ENCODE data around the gene GGTA1.
"Not testable (repeated sequence)": the region's sequence is repeated elsewhere in the genome, so short reads cannot be mapped to it uniquely, and the experiment has no call there.

GGTA1 gene

DNA sequence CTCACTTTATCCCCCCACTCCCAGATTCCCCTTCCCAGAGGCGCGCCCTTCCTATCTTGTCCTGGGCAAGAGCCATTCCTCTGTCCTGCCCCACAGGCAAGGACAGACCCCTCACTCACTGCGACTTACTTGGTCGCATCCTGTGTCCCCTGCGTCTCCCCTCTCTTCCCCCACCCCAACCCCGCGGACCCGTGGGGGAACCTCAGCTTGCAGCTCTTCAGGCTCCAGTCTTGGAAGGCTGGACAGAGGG lies 542 bp downstream of the GGTA1 start:
- no peak for DNase-seq (ENCODE audit: low read depth)

DNA sequence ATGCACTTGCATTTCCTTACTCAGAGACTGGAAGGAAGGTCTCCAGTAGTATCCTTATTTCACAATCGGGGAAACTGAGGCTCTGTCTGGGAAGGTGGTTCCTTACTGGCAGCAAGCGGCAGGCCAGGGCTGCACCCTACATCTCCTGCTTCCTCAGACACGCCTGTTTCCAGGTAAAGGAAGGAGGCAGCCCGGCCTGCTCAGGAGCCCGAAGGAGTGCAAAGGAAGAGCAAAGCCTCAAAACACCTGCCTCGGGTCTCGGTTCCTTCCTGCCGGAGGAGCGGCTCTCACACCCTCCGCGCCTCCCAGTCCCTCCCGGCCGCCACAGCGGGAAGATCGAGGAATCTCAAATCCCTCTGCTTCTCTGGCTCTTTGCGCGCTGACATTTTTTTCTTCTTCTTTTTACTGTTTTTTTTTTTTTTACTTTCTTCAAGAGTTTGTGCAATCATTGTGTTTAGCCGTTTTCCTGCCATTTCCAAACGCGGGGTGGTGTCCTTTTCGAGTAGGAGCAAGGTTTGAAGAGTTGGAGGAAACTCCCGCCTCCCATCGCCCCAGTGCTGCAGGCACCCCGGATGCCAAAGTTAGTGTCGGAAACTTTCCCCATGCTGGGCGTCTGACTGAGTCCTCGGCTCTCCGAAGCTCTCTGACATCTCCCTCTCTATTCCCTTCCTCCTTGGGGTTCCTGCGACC lies 1.0 kb downstream of the GGTA1 start:
- DNase-seq (ENCODE audit: low read depth): no peak

DNA sequence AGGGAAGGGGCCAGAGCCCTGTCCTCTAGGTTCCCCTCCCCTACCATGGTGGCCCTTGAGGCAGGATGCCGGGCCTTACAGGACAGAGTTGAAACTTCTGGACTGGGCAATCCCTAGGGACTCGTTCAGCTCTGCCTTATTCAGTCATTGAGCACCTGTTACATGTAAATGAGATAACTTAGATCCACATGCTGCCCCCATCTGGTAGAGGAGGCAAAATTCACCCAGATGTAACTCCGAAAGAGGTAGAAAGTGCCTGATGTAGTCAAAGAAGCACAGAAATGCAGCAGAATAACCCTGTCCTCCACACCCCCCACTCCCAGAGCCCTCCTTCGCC lies 1.5 kb downstream of the GGTA1 start:
- DNase-seq (ENCODE audit: low read depth): peak; percentile 4

DNA sequence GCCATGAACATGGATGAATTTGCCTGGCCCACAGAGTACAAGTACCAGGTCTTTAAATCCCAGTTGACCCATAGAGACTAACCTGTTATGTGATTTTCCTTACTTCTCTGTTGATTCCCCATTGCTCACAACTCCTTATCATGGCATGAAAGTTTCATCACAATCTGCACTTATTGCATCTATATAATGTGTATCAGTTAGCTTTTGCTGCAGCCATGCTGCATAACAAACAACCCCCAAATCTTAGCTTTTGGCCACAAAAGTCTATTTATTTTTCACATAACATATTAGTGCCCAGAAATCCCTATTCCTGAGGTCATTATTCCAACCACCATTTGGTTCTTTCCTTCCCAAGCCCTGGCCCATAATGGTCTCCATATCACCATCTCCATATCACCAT lies 3.7 kb downstream of the GGTA1 start:
- no peak for DNase-seq (ENCODE audit: low read depth)

DNA sequence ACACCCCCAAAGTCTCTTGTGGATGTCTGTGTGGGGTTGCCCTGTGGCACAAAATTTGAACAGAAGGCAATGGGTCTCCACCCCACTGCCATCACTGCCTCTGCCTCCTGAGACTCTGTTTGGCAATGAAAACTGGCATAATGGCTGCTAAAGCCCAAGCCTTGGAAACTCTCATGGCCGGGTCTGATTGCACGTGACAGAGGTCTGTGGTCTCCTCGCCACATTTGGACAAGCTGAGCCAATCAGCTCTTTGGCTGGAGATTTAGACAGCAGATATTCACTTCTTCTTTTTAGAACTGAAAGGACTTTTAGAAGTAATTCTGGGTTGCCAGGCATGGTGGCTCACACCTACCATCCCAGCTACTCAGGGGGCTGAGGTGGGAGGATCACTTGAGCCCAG lies 5.5 kb downstream of the GGTA1 start:
- no peak for DNase-seq (ENCODE audit: low read depth)

DNA sequence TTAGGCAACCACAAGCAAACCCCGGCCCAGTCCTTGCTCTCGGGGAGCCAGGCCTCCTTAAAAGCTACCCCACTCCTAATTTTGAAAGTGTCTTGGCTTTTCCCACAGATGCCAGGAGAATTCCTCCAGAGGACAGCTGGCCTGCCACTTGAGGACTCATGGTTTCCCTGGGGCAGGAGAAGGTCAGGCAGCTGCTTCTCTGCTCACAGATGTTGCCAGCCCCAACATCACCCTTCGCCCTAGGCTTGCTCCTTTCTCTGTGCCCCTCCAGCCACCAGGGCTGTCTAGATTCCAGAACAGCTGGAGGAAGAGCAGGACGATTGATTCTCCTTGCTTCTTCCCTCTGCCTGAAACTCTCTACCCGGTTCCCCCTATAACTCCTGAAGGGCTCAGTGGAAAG lies 8.5 kb downstream of the GGTA1 start:
- no peak for DNase-seq (ENCODE audit: low read depth)

DNA sequence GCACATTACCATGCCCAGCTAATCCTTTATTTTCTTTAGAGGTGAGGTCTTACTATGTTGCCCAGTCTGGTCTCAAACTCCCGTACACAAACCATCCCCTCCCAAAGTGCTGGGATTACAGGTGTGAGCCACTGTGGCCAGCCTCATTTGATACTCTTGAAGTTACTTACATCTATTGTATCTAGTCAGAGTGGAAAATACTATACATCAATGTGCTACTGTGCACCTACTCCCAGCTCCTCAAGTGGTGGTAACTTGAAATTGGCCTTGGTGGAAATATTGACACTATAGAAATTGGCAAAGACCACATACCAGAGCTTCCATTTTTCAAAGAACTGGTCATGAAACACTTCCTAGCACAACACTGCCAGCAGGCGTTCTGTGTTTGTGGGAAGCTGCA lies 10.3 kb downstream of the GGTA1 start:
- no peak for DNase-seq (ENCODE audit: low read depth)

DNA sequence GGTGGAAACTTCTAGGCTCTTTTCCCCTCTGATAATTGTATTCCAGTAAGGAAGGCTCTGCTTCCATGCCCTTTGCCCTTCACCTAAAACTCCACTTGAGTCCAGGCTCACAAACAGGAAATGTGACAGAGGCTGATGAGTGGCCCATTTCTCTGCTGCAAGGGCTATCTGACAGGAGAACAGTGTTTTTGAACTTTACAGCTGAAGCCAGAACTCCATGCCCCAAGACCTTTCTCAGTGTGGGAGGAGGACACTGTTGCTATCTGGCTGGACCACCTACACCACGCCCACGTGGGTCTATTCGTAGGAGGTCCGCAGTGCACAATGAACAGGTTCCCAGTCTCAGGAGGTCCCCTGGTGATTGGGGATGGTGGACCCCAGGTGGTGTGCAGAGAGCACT lies 13.6 kb downstream of the GGTA1 start:
- DNase-seq (ENCODE audit: low read depth): no peak

DNA sequence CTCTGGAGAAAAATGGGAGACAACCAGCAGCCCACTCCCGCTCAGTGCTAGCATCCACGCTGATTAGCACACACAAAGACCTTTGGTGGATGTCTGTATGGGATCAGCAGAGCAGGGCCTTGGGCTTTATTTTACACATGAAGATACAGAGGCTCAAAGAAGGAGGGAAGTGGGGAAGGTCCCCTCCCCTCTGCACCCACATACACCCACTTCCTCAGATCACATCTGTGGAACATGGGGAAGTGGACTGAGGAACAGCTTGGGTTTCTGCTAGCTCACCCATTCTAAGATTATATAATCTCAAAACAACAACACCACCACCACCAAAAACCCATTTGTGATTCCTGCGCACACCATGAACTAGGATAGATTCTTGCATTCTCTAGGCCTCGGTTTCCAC lies 14.0 kb downstream of the GGTA1 start:
- no peak for DNase-seq (ENCODE audit: low read depth)

DNA sequence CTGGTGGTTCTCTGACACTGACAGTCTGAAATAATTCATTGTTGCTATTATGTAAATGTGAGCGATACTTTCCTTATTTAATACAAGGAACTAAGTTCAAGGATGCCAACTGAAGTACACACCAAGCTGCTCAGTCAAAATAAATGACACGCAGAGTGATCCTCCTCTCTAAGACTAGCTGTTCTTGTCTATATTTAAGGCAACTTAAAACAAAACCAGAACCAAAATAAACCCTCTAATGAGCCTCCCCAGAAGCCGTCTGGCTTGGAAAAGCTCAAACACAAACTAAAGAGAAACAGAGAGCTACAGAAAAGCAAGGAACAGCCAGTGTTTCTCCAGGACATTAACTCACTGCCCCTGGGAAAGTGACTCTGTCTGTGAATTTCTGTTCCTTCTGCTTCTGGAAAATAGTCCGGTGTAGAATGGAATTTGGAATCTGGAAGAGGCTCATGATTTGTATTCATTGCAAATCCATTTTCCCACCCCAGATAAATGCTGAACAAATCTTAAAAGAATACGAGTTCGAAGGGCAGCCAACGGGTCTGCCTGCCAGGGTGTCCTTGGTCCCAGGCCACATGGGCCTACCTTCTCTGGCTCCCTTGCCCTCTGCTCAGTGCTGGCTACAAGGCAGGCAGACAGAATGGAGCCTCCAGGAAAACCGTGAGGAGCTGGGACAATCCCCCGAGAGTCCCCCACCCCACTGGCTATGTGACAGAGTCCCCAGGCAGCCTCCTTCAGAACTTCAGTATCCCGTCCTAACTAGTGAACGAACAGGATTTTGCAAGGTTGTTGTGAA lies 14.8 kb downstream of the GGTA1 start:
- DNase-seq (ENCODE audit: low read depth): no peak

DNA sequence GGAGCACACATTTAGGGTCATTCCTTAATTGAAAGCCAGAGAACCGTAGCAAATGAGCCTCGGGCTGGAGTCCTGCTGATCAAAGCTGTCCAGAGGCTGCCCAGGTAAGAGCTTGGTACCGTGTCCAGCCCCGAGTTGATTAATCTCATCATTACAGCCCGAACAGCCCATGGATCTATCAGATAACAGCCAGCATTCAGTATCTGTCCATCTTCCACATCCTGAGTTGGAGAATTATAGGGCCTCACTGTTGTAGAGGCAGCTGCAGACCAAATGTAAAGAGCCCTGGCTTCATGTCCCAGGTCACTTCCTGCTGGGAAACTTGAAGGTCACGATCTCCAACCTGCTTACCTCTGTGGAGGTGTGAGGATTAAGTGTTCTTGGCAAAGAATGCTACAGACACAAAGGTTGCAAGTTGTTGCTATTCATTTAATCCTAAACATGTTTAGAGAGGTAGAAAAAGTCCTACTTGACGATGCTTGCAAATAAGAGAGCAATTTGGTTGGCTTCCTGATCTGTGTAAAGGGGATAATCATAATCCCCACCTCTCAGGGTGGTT lies 16.1 kb downstream of the GGTA1 start:
- no peak for DNase-seq (ENCODE audit: low read depth)

DNA sequence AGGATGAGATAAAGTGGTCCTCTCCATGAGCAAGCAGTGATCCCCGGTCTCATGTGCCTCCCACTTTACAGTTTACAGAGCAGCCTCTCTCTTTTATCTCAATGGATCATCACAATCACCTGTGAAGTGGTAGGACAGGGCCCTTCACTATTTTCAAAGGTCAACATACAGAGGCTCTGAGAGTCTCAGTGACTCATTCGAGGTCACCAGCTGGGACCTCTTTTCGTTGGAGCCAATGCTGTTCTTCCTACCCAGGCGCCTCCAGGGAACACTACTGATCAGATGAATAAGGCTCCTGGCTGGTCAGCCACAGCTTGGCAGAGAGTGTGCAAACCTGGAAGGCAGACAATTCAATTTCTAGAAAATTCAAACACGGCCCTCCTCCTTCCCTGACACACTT lies 16.6 kb downstream of the GGTA1 start:
- no peak for DNase-seq (ENCODE audit: low read depth)

DNA sequence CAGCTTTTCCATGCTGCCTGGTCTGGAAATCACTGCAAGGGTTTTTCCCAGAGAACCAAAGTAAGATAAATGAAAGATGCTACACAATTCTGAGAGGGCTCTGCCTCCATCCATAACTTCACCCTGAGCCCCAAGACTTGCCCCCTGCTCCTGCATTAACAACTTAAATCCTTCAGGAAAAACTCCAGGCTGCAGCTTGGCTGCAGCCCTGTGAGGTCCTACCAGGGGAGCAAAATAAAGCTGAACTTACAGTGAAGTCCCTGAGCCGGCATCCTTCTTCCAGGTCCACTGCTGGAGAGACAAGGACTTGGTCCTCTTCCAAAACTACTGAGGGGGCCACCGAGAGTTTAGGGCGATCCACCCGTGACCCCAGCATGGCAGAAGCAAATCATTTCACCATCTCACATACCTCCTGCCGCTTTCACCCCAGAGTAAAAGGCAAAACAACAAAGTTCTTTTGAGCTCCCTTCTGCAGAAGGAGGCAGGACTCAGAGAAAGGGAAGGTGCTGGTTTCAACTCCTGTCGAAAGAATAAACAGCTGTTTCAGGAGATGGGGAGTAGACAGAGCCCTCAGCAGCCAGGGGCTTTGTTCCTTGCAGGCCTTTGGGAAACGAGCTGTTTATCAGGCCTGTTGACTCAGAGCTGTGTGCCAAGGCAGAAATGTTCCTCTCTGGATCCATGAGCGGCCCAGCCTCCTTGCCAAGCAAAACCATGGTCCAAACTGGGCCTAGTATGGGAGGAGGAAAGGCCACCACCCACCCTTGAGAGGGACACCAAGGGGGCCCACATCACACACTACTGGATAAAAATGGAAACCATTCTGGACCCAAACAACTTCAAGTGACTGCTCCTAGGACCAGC lies 20.6 kb downstream of the GGTA1 start:
- DNase-seq (ENCODE audit: low read depth): no peak

DNA sequence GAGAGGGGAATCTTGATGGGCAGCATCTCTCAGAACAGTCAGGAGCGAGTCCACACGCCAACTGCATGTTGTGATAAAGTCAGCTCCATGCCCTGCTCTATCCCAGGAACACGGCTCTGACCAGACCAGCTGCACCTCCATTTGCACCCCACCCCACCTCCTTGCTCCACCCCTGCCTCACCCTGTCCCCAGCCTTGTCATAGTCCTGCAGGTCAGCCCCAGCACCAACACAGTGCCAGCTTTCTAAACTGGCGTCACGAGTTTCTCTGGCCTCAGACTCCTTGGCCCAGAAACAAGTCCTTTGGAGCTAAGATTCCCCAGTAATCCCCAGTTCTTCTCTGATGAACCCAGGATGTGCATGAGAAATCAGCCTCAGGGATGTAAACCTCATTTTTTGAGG lies 23.5 kb downstream of the GGTA1 start:
- no peak for DNase-seq (ENCODE audit: low read depth)

DNA sequence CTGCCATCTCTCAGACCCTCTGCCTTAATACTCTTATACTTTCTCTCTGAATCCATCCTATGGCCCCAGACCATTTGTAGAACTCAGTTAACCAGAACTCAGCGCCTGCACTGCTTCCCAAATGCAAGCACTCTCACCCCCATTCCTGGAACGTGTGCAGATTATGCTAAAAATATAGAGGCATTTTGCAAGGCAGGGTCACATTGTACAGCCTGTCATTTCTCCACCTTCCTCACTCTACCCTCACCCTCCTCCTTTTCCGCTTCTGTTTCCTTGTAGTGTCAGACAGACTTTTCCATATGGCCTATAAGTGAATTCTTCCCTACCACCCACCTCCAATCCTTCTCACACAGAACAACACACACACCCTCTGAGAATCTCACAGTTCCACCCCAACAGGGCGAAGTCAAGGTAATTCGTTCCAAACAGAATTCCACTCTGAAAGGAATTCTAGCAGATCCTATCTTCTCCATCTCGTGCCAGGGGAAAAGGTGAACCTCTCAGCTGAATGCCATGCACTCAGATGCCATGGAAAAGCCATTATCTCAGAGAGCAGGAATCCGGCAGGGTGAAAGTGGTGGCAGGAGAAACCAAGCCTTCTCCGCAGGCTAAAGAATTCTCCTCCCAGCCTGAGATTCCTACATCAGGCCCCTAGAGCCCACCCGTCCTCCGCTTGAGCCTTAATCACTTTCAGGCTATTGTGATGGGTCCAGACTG lies 25.3 kb downstream of the GGTA1 start:
- DNase-seq (ENCODE audit: low read depth): no peak

DNA sequence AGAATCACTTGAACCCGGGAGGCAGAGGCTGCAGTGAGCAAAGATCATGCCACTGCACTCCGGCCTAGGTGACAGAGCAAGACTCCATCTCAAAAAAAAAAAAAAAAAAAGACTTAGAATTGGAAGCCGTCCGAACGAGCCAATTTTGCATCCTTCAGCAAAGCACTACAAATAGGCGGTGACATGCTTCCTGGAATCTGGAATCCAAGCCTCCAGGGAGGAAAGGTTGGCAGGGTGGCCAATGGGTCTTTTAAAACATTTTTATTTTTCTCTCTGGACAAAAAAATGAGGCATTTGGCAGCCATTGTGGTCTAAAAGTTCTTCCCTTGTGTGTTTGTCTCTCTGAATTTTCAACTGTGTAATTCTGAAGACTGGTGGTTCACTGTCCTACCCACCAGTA lies 26.4 kb downstream of the GGTA1 start:
- DNase-seq (ENCODE audit: low read depth): no peak

DNA sequence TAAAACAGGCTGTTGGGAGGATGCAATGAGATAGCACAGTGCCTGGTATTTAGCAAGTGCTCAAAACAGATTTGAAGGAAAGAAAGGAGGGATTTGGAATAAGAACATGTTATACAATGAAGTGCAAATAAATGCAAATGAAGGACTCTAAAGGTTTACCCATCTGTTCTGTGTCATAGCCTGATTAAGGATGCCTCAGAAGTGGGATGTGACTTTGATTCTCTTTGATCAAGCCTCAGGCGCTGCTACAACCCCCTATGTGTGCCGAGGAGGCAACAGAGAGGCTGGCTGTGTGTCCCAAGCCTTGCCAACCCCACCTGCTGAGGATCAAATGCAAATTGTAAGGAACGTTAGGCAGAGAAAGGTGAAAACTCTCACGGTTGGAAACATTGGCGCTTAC lies 27.2 kb downstream of the GGTA1 start:
- DNase-seq (ENCODE audit: low read depth): no peak

DNA sequence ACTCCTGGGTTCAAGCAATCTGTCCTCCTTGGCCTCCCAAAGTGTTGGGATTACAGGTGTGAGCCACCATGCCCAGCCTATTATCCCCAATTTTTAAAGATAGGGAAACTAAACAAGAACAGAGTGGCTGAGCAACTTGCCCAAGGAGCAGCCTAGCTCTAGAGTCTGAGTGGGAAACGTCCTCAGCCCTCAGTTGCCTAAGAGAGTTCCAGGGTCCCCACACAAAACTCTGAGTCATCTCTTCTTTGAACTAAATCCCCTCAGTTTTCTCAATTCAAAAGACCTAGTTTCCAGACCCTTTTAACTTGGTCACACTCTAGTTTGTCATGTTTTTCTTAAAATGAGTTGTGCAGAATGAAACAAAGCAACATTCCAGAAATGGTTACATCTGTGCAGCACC lies 33.5 kb downstream of the GGTA1 start:
- no peak for DNase-seq (ENCODE audit: low read depth)

DNA sequence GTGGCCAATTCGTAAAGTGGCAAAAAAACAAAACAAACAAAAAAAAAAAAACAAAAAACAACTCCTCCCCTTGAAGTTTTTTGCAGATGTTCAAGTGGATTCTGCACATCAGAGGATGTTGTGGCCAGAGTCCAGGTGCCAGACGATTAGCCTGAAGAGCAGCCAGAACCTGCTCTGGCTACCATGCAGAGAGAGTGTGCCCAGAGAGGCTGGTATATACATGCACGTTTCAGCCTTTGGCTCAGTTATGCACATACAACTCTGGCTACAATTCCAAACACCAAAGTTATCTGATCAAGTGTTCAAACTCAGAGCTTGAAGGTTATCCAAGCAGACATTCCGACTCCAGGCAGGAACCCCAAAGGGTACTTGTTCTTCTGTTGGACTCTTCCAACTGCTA lies 34.7 kb downstream of the GGTA1 start:
- DNase-seq (ENCODE audit: low read depth): no peak

DNA sequence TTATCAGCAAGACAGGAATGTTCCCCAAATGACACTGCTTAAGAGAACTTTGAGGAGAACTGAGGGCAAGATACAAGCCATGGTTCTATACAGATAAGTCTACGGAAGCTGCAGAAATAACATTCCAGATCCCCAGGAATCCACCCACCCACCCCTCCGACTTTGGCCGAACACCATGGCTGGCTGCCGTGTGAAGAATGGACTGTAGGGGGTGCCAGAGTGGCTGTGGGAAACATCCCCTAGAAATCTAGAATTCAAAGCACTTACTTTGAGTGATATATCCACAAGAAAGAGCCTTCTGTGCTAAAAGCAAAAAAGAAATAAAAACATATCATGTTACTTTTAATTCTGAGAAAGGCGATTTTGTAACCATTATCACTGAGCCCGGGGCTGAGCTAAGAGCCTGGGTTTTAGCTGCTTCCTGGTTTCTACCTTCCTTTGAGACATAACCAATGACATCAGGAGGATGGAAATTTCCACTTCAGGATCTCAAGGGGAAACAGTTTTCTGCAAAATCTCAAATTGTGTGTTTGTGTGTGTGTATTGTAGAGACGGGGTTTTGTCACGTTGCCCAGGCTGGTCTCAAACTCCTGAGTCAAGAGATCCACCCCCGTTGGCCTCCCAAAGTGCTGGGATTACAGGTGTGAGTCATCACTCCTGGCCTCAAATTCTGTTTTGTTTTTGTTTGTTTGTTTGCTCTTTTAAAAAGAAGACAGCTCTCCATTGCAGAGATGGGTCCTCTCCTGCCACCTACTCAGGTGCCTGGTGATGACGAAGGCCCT lies 36.4 kb downstream of the GGTA1 start:
- DNase-seq (ENCODE audit: low read depth): no peak

DNA sequence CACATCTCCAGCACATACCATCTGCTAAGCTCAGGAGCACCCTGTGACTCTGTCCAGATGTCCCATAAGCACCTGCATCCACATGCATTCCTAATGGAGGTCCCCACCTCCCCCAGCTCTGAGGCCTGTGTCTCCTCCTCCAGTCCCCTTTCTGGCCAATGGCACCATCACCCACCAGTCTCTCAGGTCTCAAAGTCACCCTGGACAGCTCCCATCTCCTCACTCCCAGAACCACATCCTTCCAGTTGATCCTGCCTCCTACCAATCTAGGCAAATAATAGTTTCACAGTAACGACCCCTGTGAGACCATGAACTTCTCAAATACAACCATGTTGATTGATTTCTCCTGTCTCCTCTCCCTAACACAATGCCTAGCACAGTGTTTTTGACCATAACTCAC lies 40.1 kb downstream of the GGTA1 start:
- DNase-seq (ENCODE audit: low read depth): no peak

DNA sequence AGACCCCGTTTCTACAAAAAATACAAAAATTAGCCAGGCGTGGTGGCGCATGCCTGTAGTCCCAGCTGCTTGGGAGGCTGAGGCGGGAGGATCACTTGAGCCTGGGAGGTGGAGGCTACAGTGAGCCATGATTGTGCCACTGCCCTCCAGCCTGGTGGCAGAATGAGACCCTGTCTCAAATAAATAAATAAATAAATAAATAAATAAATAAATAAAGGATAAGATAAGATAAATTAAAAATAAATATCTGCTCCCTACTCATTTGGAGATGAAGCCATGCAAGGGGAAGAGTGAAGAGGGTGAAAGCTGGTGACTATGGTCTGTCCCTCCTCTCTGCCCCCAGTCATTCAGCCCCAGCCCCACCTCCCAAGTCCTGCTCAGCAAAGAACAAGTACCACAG lies 41.2 kb downstream of the GGTA1 start:
- not testable (repeated sequence) for DNase-seq (ENCODE audit: low read depth)
